ENCODE measurements around the gene USP11.

DNA sequence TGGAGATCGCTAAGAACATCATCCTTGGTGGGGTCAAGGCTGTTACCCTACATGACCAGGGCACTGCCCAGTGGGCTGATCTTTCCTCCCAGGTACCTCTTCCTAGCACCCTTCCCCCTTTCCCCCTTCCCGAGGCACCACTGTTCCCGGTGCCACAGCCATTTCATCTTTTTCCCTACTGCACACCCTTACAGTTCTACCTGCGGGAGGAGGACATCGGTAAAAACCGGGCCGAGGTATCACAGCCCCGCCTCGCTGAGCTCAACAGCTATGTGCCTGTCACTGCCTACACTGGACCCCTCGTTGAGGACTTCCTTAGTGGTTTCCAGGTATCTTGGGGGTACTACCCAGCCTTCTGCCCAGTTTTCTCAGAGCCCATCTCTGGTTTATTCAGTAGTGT, 33.5 kb upstream of the USP11 start:
- TF ChIP-seq GATA3 (IDR thresholded peaks at IDR 0.05; ENCODE audit: low read depth, low read length) (no peak), GATA2 (IDR thresholded peaks at IDR 0.05; ENCODE audit: low read depth, low read length) (no peak)
